B cell (primary cell): ENCODE data around the gene TCF7L1. TPM values are rescaled to one million over a fixed set of nuclear protein-coding genes. Genes with fewer than 3 reads are reported as not detected.
"Not testable (repeated sequence)": the region's sequence is repeated elsewhere in the genome, so short reads cannot be mapped to it uniquely, and the experiment has no call there.

ENCODE experiments used
- ATAC-seq: fragments of 200-7000 bp; cut with Tn5 transposase; one replicate; pipeline ENCODE4 v1.10.0; 2021; ENCODE audit warnings: low read depth, mild to moderate bottlenecking, moderate number of reproducible peaks, moderate library complexity
- CTCF ChIA-PET: fragments of 350-600 bp; sonication (Branson Sonifier 250); formaldehyde crosslinking; loops from one replicate; lab custom pipeline; 2021; ENCODE audit warnings: antibody characterized with exemption, inconsistent platforms; lab: Charles Lee
- POLR2A ChIA-PET: fragments of 350-600 bp; sonication (Branson Sonifier 250); formaldehyde crosslinking; loops from one replicate; lab custom pipeline; 2021; ENCODE audit warnings: antibody characterized with exemption; lab: Charles Lee
- DNase-seq: peaks from one replicate; pipeline ENCODE4 v3.0.0; 2013
- H2AFZ ChIP-seq: 2 replicates; pipeline ENCODE4 v1.6.1; 2012; ENCODE audit warnings: mild to moderate bottlenecking, low read depth, low read length; ENCODE audit not compliant: insufficient read depth, poor library complexity, severe bottlenecking
- H3K27ac ChIP-seq, 2 donors: 1 replicate in 1 of 2; 2 replicates in 1 of 2; pipeline ENCODE4 v1.5.1; 2012 to 2013; ENCODE audit warnings: low read length in 2 of 2, mild to moderate bottlenecking in 2 of 2, moderate library complexity in 1 of 2
- H3K27me3 ChIP-seq, 4 experiments: fragments of 200-600 bp in 1 of 4; sonication (generic) in 1 of 4; replicated peaks in 1 of 4; 1 replicate in 2 of 4; 2 replicates in 2 of 4; pipeline versions ENCODE4 v1.6.1 to v1.7.0; 2013 to 2016; ENCODE audit warnings: low read length in 3 of 4, mild to moderate bottlenecking in 2 of 4, mixed read lengths in 1 of 4, moderate library complexity in 1 of 4; ENCODE audit not compliant: insufficient read depth in 4 of 4, control insufficient read depth in 3 of 4; ENCODE audit errors: control extremely low read depth in 1 of 4
- H3K36me3 ChIP-seq, 2 experiments: replicated peaks in 1 of 2; 1 replicate in 1 of 2; 2 replicates in 1 of 2; pipeline versions ENCODE4 v1.6.1 to v1.7.1; 2013; ENCODE audit warnings: low read length in 1 of 2; ENCODE audit not compliant: insufficient read depth in 2 of 2, control insufficient read depth in 1 of 2; ENCODE audit errors: control extremely low read depth in 1 of 2, extremely low read depth in 1 of 2
- H3K4me1 ChIP-seq, 2 donors: fragments of 200-600 bp in 1 of 2; sonication (generic) in 1 of 2; 1 replicate in 1 of 2; 2 replicates in 1 of 2; pipeline versions ENCODE4 v1.5.1 to v1.6.1; 2013 to 2017; ENCODE audit warnings: low read length in 2 of 2; ENCODE audit not compliant: control insufficient read depth in 2 of 2, insufficient read depth in 2 of 2
- H3K4me2 ChIP-seq: replicated peaks from 2 replicates; pipeline ENCODE3; 2012; ENCODE audit warnings: mild to moderate bottlenecking, low read depth, low read length; ENCODE audit not compliant: poor library complexity, severe bottlenecking
- H3K4me3 ChIP-seq, 5 experiments: fragments of 200-600 bp in 1 of 5; sonication (generic) in 1 of 5; 1 replicate in 3 of 5; 2 replicates in 2 of 5; pipeline versions ENCODE4 v1.5.1 to v1.7.0; 2011 to 2016; ENCODE audit warnings: low read length in 4 of 5, mild to moderate bottlenecking in 4 of 5, low read depth in 2 of 5, control low read depth in 1 of 5, moderate library complexity in 1 of 5; ENCODE audit not compliant: insufficient read depth in 1 of 5; ENCODE audit errors: control extremely low read depth in 1 of 5, extremely low read depth in 1 of 5
- H3K79me2 ChIP-seq: fragments of 200-600 bp; sonication (generic); one replicate; pipeline ENCODE4 v1.6.0; 2016; ENCODE audit warnings: low read length; ENCODE audit not compliant: control insufficient read depth, insufficient read depth
- H3K9ac ChIP-seq: fragments of 200-600 bp; sonication (generic); 2 replicates; pipeline ENCODE4 v1.6.1; 2017; ENCODE audit warnings: mild to moderate bottlenecking, low read length, moderate library complexity
- H3K9me3 ChIP-seq, 3 donors: one replicate each; pipeline versions ENCODE4 v1.6.1 to v1.7.1; 2013; ENCODE audit warnings: low read length in 2 of 3; ENCODE audit not compliant: control insufficient read depth in 2 of 3, insufficient read depth in 1 of 3; ENCODE audit errors: control extremely low read depth in 1 of 3
- H4K20me1 ChIP-seq: 2 replicates; pipeline ENCODE4 v1.6.0; 2012; ENCODE audit warnings: mild to moderate bottlenecking, low read length; ENCODE audit not compliant: insufficient read depth, control insufficient read depth, poor library complexity, severe bottlenecking
- H3K27ac Mint-ChIP-seq: one replicate; pipeline ENCODE4 v1.8.0; 2021; ENCODE audit warnings: mixed read lengths
- H3K27me3 Mint-ChIP-seq: one replicate; pipeline ENCODE4 v1.8.0; 2021; ENCODE audit warnings: mixed read lengths
- H3K4me1 Mint-ChIP-seq: one replicate; pipeline ENCODE4 v1.8.0; 2021; ENCODE audit warnings: mixed read lengths
- H3K4me3 Mint-ChIP-seq: one replicate; pipeline ENCODE4 v1.8.0; 2021; ENCODE audit warnings: mixed read lengths
- H3K9me3 Mint-ChIP-seq: one replicate; pipeline ENCODE4 v1.8.0; 2022; ENCODE audit warnings: mixed read lengths; ENCODE audit not compliant: insufficient read depth
- EZH2 ChIP-seq: IDR thresholded peaks from 2 replicates; pipeline ENCODE4 v1.6.1; 2012; ENCODE audit warnings: borderline replicate concordance, low read depth, mild to moderate bottlenecking, moderate library complexity, low read length; ENCODE audit not compliant: insufficient read depth, poor library complexity, severe bottlenecking
- WGBS: methylation state at CpG from one replicate; pipeline ENCODE4 v1.1.5; 2013; ENCODE audit warnings: missing lambda C conversion rate; ENCODE audit not compliant: insufficient coverage; 5-methylcytosine and 5-hydroxymethylcytosine counted together
- intact Hi-C: fragments of 100-400 bp; cut with micrococcal nuclease; formaldehyde crosslinking; loops from one replicate; pipeline ENCODE4 v1.10.0; 2022
- polyA plus RNA-seq: library from polyadenylated mRNA; depleted of rRNA; stranded (reverse); fragments of >200 nt; gene quantifications from 2 replicates; pipeline ENCODE4 v1.2.3, GENCODE V29; 2012
- total RNA-seq, 2 donors: library from RNA; stranded (reverse); fragments of 120-200 nt in 1 of 2; gene quantifications; 1 replicate in 1 of 2; 2 replicates in 1 of 2; pipeline versions ENCODE4 v1.2.3 to v1.2.4, GENCODE V29; 2013 to 2022
- TF ChIP-seq, protein P1 (sequence below): fragments of 200-600 bp; IDR thresholded peaks from one replicate; pipeline ENCODE4 v1.8.0; 2022; ENCODE audit warnings: antibody characterized with exemption, mild to moderate bottlenecking

The TCF7L1 gene
- total and polyA plus RNA-seq, 2 donors (not counting 1 experiment from before 2014, with no cell fraction given) = 0.67 to 0.81 TPM

DNA sequence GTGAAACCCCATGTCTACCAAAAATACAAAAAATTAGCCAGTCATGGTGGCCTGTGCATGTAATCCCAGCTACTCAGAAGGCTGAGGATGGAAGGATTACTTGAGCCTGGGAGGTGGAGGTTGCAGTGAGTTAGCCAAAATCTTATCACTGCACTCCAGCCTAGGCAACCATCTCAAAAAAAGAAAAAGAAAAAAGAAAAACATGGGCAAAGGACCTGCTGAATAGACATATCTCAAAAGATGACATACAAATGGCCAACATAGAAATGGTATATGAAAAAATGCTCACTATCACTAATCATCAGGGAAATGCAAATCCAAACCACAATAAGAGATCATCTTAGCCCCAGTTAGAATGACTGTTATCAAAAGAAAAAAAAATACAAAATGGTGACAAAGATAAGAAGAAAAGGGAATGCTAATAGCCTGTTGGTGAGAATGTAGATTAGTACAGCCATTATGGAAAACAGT is 196.0 kb downstream of the TCF7L1 start:
- H4K20me1 ChIP-seq = peaks cover 30% of the 10 kb centered on the region
- peaks cover 0 to 29% of the 10 kb centered on the region in 2 experiments for H3K36me3 ChIP-seq
- Mint-ChIP-seq H3K9me3 (no peaks in the 10 kb centered on the region), H3K27me3 (no peaks in the 10 kb centered on the region), H3K4me3 (peak overlapping the region; percentile 37), H3K27ac (peak overlapping the region; percentile 16), H3K4me1 (peaks cover 49% of the 10 kb centered on the region)
- no peak overlapping the region for H3K9ac ChIP-seq
- POLR2A ChIA-PET = interaction anchor here (0.7 to 2.9 kb wide), 3 partner anchors 11 to 305 kb away, joined by 4 to 34 read pairs (median 4); partner anchors contain the start of gene MAT2A
- H3K9me3 ChIP-seq = no peaks in the 10 kb centered on the region
- peaks cover 44% of the 10 kb centered on the region for H3K79me2 ChIP-seq
- H3K4me1 ChIP-seq = peaks cover 28 to 32% of the 10 kb centered on the region in 2 donors
- no peak overlapping the region for H2AFZ ChIP-seq
- H3K4me3 ChIP-seq = no peak overlapping the region
- TF ChIP-seq, protein P1, sequence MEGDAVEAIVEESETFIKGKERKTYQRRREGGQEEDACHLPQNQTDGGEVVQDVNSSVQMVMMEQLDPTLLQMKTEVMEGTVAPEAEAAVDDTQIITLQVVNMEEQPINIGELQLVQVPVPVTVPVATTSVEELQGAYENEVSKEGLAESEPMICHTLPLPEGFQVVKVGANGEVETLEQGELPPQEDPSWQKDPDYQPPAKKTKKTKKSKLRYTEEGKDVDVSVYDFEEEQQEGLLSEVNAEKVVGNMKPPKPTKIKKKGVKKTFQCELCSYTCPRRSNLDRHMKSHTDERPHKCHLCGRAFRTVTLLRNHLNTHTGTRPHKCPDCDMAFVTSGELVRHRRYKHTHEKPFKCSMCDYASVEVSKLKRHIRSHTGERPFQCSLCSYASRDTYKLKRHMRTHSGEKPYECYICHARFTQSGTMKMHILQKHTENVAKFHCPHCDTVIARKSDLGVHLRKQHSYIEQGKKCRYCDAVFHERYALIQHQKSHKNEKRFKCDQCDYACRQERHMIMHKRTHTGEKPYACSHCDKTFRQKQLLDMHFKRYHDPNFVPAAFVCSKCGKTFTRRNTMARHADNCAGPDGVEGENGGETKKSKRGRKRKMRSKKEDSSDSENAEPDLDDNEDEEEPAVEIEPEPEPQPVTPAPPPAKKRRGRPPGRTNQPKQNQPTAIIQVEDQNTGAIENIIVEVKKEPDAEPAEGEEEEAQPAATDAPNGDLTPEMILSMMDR = no peak
- TF ChIP-seq EZH2 = no peak
- no peaks in the 10 kb centered on the region for H3K27me3 ChIP-seq
- DNase-seq (no peak), ATAC-seq (no peak)
- CTCF ChIA-PET = no interaction called here
- no peak overlapping the region for H3K27ac ChIP-seq
- intact Hi-C loops = loop anchor here (5.0 kb wide), 2 partner anchors 63 to 83 kb away; partner anchors contain the start of gene CAPG
- no peak overlapping the region for H3K4me2 ChIP-seq

GRCh38 chr2:85329701-85330100 is 196.5 kb downstream of the TCF7L1 start:
- H3K36me3 ChIP-seq = peaks cover 0 to 24% of the 10 kb centered on the region in 2 experiments
- peaks cover 24 to 27% of the 10 kb centered on the region in 2 donors for H3K4me1 ChIP-seq
- H3K4me2 ChIP-seq, H3K27ac ChIP-seq, DNase-seq, ATAC-seq, H3K9ac ChIP-seq, H3K9me3 ChIP-seq, H2AFZ ChIP-seq, H3K27me3 Mint-ChIP-seq, CTCF ChIA-PET, H3K27me3 ChIP-seq, H3K9me3 Mint-ChIP-seq, H3K4me3 ChIP-seq, POLR2A ChIA-PET: not testable (repeated sequence)
- H4K20me1 ChIP-seq = peaks cover 28% of the 10 kb centered on the region
- intact Hi-C loops = loop anchor here (5.0 kb wide), 2 partner anchors 63 to 83 kb away; partner anchors contain the start of gene CAPG
- WGBS = 100% methylated on average over 1 of the region's 3 CpGs
- peaks cover 44% of the 10 kb centered on the region for H3K4me1 Mint-ChIP-seq
- H3K27ac Mint-ChIP-seq = peak overlapping the region; percentile 16
- peak overlapping the region; percentile 37 for H3K4me3 Mint-ChIP-seq
- H3K79me2 ChIP-seq = peaks cover 39% of the 10 kb centered on the region
